GM19468 (cell line): ENCODE results near the gene FAM78B.

ENCODE experiments used
- ATAC-seq: cut with Tn5 transposase; IDR thresholded peaks from one replicate; pipeline ENCODE4 v1.9.1; 2021; ENCODE audit warnings: mild to moderate bottlenecking, moderate library complexity, moderate number of reproducible peaks; ENCODE audit not compliant: unreplicated experiment; ENCODE audit errors: extremely low read depth

The FAM78B gene

DNA sequence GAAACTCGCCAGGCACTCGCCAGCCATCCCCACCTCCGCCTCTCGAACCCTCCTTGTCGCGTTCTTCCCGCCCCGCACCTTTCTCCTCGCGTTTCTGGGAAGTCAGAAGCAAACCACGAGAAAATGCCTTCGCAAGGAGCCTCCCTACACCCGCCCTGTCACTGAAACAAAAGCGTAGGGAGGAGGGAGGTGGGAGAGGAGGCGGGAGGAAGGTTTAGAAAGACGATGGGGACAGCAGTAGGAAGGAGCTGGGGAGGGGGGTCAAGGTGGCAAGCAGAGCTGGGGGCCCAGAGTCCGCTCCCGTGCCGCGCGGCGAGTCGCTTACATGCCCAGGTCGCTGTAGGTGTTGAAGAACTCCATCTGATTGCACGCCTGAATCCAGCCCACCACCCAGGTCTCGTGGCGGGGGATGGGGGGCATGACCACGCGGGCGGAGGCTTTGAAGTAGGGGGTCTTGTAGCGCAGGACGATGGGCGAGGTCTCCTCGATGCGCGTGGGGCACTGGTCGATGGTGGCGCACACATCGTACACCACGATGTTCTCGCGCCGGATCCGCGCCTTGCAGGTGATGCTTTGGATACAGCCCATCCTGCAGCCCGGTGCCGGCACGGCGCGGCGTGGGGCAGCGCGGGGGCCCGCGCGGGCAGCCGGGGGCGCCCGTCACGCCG, 1.0 kb downstream of the FAM78B start:
- ATAC-seq, result no peak

DNA sequence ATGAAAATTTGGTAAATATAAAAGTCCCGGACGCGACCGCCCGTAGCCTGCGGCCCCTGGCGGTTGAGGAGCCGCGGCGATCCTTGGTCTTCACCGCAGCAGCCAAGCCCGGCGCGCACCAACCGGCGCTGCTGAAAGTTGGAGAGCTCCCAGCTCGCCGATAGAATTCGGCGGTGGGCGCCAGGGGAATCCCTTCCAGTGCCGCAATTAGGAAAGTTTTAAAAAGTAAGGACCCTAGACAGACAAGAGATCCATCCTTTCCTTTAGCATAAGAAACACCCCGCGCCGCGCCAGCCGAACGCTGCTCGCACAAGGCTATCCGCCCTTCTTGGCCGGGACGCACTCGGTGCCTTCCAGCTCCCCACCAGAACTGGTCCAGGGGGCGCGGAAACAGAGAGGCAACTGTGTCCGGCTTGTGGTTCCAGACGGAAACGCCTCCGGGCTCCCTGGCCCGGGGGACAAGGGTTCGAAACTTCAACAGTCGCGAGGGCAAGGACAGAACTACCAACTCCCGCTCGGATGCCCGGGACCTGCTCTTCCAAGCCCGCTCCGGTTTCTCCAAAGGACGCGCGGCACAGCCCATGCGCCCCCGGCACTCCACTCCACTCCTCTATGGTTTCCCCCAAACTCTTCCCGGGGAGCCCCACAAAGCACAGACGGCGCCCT, 1.7 kb downstream of the FAM78B start:
- no peak for ATAC-seq

GRCh38 chr1:166164646-166164994, 2.2 kb downstream of the FAM78B start:
- ATAC-seq, result no peak

- no peak for ATAC-seq
Measured at GRCh38 chr1:166159656-166160055, 7.1 kb downstream of the FAM78B start.

- no peak for ATAC-seq
Measured at GRCh38 chr1:166156674-166157073, 10.1 kb downstream of the FAM78B start.

GRCh38 chr1:166155108-166155507, 11.7 kb downstream of the FAM78B start:
- ATAC-seq, result no peak

DNA sequence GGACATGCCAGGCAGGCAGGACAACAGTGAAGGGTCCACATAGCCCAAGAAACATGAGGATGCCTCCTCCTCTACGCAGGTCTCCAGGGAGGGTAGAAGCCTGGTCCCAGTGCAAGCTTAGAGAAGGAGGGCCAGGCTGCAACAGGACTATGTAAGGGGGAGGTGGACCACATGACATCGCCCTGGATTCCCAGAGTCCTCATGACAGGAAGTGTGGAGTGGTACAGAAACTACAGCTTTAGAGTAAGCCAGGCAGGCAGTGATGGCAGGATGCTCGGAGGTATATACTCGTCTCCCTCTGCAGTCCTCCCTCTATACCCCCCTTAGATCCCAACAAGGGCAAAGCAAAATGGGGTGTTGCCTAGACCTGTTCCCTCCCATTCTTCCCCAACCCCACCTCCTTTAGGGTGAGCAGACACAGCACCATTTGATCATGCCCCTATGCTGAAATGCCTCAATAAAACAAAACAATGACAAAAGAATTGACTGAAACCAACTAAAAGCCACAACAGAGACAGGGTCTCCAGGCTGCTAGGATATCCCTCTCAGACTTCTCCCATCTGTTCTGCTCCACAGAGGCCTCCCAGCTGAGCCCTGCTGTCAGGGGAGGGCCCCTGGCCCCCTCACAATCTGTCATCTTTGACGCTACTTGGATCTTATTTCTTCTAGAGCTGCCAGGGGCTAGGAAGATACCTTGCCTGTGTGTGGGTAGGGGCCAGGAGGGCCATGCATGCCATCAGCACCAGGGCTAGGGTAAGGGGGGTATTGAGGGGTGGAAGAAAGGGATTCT, 13.1 kb downstream of the FAM78B start:
- ATAC-seq, result no peak

DNA sequence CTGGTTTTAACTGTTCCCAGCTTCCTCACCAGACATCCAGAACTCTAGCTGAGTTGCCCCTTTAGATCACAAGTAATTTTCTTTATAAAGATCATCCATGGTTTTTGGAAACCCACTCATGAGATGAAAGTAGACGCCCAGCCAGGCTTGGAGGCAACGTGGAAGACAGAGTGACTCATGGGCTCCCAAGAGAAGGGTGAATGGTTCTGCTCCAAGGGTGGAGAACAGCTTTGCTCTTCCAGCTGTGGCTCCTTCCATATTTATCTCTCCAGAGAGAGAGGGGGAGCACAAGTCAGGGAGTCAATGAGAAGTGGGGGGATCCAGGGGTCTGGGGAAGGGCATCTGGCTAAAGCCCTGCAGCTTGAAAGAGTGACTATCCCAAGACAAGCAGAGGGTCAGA, 13.8 kb downstream of the FAM78B start:
- ATAC-seq, result no peak

DNA sequence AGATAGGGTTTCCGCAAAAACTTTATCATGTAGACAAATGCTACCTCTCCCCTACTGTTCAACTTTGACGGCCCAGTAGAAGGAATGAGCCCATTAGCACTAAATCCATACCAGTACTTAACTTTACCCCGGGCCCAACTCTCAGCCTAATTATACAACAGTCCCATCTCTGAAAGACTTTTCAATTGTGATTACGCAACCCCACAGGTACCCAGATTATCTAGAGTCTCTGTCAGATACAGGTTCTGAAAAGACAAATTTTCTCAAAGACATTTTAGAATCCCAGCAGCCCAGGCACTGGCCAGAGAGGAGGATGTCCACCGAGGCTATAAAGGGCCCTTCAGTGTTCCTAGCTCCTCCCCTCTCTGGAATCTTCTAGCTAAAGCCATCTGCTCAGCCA, 15.0 kb downstream of the FAM78B start:
- ATAC-seq, result no peak

- ATAC-seq, result no peak
Measured at GRCh38 chr1:166145499-166145898, 21.3 kb downstream of the FAM78B start.

DNA sequence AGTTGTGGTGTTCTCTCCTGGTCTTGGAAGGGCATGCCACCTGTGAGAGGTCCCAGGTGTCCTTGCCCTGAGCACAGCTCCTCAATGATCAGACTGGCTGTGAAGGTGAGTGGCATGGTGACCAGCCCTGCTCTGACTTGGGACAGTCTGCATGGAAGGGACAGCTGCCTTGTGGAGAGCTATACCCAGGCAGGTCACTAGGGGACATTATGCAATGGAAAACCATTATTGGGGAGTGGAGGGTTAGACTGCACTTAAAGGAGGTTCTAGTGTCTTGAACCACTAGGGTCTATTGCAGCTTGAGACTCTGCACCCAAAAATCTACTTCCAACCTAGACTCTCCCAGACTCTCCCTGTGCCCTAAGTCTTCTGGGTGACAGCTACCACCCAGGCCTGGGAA, 24.8 kb downstream of the FAM78B start:
- no peak for ATAC-seq

DNA sequence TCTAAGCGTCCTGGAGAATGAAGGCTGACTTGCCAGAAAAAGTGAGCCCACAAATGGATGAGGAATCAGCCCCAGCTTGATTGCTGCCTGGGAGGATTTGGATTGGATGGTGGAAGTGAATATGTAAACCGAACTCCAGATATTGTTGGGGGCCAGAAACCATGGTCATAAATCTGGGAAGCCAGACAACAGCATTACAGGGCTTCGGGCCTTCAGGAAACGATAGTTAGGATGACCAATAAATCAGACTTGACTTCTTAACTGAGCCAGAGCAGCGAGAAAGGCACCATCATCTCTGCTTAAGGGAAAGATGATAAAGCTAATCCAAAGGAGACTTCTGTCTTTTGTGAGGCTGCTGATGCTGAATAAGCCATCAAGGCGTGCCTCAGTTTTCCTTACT, 26.6 kb downstream of the FAM78B start:
- ATAC-seq, result no peak

DNA sequence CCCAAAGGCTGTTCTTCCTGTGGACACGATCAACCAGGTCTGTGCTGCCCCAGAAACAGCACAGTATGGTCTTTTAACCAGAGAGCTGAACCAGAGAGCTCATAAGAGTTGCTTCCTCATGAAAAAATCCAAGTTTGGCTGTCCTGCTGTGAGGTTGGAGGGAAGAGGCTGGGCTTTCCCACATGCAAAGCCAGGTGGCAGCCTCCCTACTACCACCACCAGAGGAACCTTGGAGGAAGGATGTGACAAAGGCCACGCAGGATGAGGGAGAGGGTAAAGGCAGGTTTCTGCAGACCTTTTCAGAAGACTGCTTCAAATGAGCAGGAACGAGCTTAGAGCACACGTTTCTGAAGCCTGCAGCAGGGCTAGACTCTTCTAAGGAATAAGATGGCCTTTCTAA, 27.1 kb downstream of the FAM78B start:
- ATAC-seq, result no peak

DNA sequence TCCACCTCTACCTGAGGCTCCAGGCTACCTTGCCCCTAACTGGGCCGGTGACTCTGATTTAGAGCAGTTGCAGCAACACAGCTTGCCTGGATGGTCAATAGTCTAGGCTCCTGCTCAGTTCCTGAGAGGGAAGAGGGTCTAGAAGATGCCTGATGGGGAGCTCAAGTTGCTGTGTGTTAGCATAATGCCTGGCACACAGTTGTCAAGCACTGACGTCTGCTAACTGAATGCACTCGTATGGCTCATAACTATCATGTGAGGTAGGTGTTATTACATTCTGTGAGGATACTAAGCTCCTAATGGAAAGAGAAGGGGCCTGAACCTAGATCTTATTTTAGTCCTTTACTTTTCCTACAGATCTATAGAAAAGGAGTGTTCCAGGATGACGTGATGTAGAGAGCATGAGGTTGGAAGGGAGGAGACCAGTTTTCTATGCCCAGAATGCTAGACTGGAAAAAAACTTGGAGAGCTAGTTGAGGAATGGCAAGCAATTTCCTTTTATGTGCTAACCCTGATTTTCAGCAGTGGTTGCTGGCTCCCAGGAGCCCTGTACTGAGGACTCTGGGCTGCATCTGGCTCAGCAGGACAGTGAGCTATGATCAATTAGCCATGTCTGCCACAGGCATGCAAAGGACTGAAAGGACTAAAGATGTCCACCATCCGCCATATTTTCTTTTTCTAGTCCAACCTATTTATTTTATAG, 30.0 kb downstream of the FAM78B start:
- ATAC-seq, result no peak

DNA sequence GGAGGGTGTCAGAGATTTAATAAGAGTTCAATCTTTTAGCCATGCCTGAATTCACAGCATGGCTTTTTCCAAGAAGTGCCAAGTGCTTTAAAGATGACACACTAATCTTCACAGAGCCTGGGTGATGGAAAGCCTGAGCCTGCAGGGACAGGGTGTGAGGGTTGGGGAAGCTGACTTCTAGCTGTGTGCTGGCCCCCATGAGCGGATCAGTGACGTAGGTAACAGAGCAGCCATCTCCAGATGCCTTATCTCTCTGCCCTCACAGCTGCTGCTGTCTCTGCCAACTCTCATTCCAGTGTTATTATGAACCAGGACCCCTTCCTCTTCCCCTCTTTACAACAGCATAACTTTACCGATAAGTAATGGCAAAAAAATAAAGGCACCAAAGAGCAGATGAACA, 30.6 kb downstream of the FAM78B start:
- ATAC-seq, result no peak

DNA sequence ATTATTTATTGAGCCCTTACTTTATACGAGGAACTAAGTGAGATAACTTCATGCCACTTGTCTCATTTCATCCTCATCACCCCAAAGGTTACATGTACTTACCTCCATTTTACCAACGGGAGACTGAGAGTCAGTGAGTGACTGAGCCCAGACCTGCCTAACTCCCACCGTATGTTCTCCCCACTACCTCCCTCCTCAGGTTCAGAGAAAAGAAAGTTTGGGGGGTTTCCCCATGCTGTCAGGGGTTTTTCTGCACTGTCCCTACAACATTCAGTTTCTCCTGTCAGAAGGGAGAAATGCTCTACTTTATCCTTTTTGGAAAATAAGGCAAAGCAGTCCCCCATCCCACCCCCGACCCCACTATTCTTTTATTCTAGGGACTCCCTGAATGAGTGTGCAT, 32.9 kb downstream of the FAM78B start:
- no peak for ATAC-seq

DNA sequence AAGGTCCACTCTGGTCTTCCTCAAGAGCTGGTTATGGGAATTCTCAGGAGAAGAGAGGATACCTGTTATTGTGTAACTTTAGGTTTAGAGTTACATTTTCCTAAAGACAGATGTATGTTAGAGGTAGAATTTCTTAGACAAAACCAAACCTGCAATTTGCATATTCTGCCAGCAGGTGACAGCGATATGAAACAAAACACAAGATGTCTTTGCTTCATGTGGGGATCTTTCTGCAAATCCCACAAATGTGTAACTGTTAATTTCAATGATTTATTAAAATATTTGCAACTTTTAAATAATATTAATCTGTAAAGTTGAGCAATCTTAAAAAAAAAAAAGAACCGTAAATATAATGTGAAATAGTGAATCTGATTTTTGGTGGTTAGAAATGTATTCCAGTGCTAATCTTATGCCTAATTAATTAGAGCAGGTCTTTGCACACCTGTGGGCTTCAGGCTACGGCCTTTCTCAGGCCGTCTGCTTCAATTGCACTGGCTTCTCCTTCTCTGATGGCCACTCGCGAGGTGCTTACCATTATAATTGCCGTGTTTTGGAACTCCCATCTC, 33.4 kb downstream of the FAM78B start:
- no peak for ATAC-seq

GRCh38 chr1:166132496-166132895, 34.3 kb downstream of the FAM78B start:
- ATAC-seq, result no peak

- no peak for ATAC-seq
Measured at GRCh38 chr1:166129006-166129405, 37.8 kb downstream of the FAM78B start.

DNA sequence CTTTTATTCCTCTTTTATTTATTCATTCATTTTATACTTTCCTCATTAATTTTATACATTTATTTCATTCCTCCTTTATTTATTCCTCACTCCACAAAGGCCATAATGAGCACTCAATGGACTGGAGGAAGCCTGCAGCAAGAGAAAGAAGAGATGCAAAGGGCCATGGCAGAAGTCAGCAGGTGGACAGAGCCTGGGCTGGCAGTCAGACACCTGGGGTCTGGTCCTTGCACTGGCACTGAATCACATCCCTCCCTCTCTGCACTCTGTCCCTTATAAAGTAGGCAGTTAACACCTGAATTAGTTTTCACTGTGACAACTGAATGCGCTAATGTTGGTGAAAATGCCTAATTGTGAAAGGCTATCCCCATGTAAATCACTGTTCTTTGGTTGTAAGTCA, 38.6 kb downstream of the FAM78B start:
- no peak for ATAC-seq

DNA sequence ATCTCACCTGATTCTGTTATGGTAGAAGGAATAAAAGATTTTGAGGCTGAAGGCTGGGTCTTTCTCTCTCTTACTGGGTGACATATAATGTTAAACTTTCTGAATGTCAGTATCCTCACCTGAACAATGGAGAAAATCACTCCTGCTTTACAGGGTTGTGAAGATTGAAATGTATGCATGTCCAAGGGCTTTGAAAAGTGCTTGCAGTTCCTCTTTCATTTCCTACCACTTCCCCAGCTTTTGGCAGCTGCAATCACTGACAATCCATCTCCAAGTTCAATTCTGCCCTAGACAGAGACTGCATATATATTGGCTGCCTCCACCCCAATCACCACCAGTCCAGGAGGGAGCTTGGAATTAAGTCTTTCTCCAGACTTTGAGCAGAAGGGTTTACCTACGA, 39.8 kb downstream of the FAM78B start:
- ATAC-seq, result no peak
